Spleen (tissue), 11 donors: ENCODE data around the gene DIP2A. TPM values are rescaled to one million over a fixed set of nuclear protein-coding genes. Genes with fewer than 3 reads are reported as not detected.

Experiments used
- DNase-seq: peaks from one replicate; pipeline ENCODE4 v3.0.0-alpha.2; 2020
- H3K27ac ChIP-seq, 8 donors: fragments of 200-600 bp; sonication (generic) in 7 of 8; 1 replicate in 4 of 8; 2 replicates in 4 of 8; pipeline versions ENCODE4 v1.5.0 to v1.8.0; 2016 to 2021; ENCODE audit warnings: inconsistent platforms in 4 of 8, mild to moderate bottlenecking in 4 of 8, moderate library complexity in 1 of 8
- H3K27me3 ChIP-seq, 7 donors: fragments of 200-600 bp; sonication (generic) in 6 of 7; replicated peaks in 1 of 7; 1 replicate in 4 of 7; 2 replicates in 3 of 7; pipeline versions ENCODE4 v1.5.0 to v1.8.0; 2016 to 2021; ENCODE audit warnings: inconsistent platforms in 3 of 7, mild to moderate bottlenecking in 1 of 7
- H3K36me3 ChIP-seq, 6 donors: fragments of 200-600 bp; sonication (generic) in 5 of 6; 1 replicate in 4 of 6; 2 replicates in 2 of 6; pipeline versions ENCODE4 v1.5.0 to v1.8.0; 2016 to 2021; ENCODE audit warnings: inconsistent platforms in 2 of 6
- H3K4me1 ChIP-seq, 6 donors: fragments of 200-600 bp; sonication (generic) in 5 of 6; 1 replicate in 3 of 6; 2 replicates in 3 of 6; pipeline versions ENCODE4 v1.5.0 to v1.8.0; 2016 to 2021; ENCODE audit warnings: inconsistent platforms in 3 of 6
- H3K4me3 ChIP-seq, 8 donors: fragments of 200-600 bp; sonication (generic) in 7 of 8; 1 replicate in 4 of 8; 2 replicates in 4 of 8; pipeline versions ENCODE4 v1.5.0 to v1.8.0; 2016 to 2021; ENCODE audit warnings: inconsistent platforms in 4 of 8, mild to moderate bottlenecking in 4 of 8, moderate library complexity in 2 of 8
- H3K9me3 ChIP-seq, 8 donors: fragments of 200-600 bp; sonication (generic) in 7 of 8; 1 replicate in 4 of 8; 2 replicates in 4 of 8; pipeline versions ENCODE4 v1.5.0 to v1.8.0; 2016 to 2021; ENCODE audit warnings: inconsistent platforms in 4 of 8
- POLR2A ChIP-seq, 3 donors: fragments of 450-650 bp; IDR thresholded peaks; one replicate each; pipeline ENCODE4 v1.5.1; 2017; ENCODE audit warnings: antibody characterized with exemption in 3 of 3, mild to moderate bottlenecking in 1 of 3
- POLR2AphosphoS5 ChIP-seq, 3 donors: sonication (generic); formaldehyde crosslinking; IDR thresholded peaks; one replicate each; pipeline ENCODE4 v1.5.1; 2017; ENCODE audit warnings: antibody characterized with exemption in 3 of 3
- WGBS, 5 donors: extraction: QIAGEN DNeasy Blood & Tissue Kit in 3 of 5; methylation state at CpG; one replicate each; pipeline versions ENCODE4 v1.1.5 to v1.1.7; 2013 to 2018; 5-methylcytosine and 5-hydroxymethylcytosine counted together
- intact Hi-C: fragments of 100-400 bp; cut with DNase I; formaldehyde crosslinking; loops from one replicate; pipeline ENCODE4 v1.15.0; 2023; ENCODE audit warnings: low total_unique reads
- polyA plus RNA-seq, 3 donors: library from polyadenylated mRNA; stranded (reverse); fragments of 200-250 nt; gene quantifications; one replicate each; pipeline ENCODE4 v1.2.1, GENCODE V29; 2013
- total RNA-seq, 7 donors: library from RNA; depleted of rRNA in 3 of 7; stranded (reverse); fragments of >200 nt in 3 of 7; fragmentation: NEBNext Ultra II Directional in 4 of 7; extraction: Animal tissue kit (Norgen Biotek cat#: 25700) in 4 of 7; gene quantifications; one replicate each; pipeline versions ENCODE4 v1.1.0 to v1.2.1, GENCODE V29; 2016 to 2021
- TF ChIP-seq, protein P1 (sequence below), 11 experiments: fragments of 200-600 bp in 7 of 11; fragments of 450-650 bp in 4 of 11; sonication (generic) in 4 of 11; IDR thresholded peaks in 8 of 11; conservative IDR thresholded peaks in 3 of 11; 1 replicate in 7 of 11; 2 replicates in 4 of 11; pipeline versions ENCODE4 v1.4.0 to v1.8.0; 2016 to 2021; ENCODE audit warnings: antibody characterized with exemption in 11 of 11, inconsistent platforms in 4 of 11, mild to moderate bottlenecking in 1 of 11
- donor health status: healthy with polysubstance abuse.
- donor health status: DM: no; HTN: no; CAD: no; lungs with moderate emphysema.
- donor health status: DM: no; HTN: no; CAD: no.
- donor health status: Bipolar disorder and iron deficiency.
- donor health status: healthy.
- donor health status: DM: no; HTN: no; CAD: no.
- donor health status: DM: yes; HTN: yes; CAD: no.

DIP2A gene
- total and polyA plus RNA-seq, 10 donors, result 14.7 to 96.7 (median 64.1) TPM

DNA sequence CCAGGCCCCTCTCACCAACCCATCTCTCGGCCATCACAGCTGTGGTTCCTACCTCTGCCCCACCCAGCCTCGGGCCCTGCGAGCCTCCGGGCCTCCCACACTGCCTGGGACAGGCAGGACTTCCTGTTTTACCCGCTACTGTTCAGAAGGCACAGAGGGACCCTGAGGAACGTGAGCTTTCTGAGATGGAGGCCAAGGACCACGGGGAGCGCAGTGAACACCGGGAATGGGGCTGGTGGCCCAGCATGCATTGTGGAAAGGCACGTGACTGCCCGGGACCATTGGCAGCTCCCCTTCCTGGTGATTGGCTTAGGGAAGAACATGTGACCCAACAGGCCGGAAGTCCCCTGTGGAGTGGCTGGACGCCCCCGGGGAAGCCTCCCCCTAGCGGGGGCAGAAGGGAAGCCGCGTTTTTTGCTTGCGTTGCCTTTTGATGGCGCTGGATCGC lies 139.2 kb downstream of the DIP2A start:
- Histone ChIP-seq H3K9me3 (peaks cover 0 to 28% (median 18%) of the 10 kb centered on the region in 8 donors), H3K4me1 (peaks cover 0 to 19% (median 9%) of the 10 kb centered on the region in 6 donors), H3K36me3 (no peaks in the 10 kb centered on the region), H3K4me3 (no peak overlapping the region), H3K27ac (no peak overlapping the region), H3K27me3 (no peaks in the 10 kb centered on the region)
- TF ChIP-seq POLR2AphosphoS5 (IDR thresholded peaks at IDR 0.05) (no peak), POLR2A (IDR thresholded peaks at IDR 0.05) (no peak)
- TF ChIP-seq, protein P1, sequence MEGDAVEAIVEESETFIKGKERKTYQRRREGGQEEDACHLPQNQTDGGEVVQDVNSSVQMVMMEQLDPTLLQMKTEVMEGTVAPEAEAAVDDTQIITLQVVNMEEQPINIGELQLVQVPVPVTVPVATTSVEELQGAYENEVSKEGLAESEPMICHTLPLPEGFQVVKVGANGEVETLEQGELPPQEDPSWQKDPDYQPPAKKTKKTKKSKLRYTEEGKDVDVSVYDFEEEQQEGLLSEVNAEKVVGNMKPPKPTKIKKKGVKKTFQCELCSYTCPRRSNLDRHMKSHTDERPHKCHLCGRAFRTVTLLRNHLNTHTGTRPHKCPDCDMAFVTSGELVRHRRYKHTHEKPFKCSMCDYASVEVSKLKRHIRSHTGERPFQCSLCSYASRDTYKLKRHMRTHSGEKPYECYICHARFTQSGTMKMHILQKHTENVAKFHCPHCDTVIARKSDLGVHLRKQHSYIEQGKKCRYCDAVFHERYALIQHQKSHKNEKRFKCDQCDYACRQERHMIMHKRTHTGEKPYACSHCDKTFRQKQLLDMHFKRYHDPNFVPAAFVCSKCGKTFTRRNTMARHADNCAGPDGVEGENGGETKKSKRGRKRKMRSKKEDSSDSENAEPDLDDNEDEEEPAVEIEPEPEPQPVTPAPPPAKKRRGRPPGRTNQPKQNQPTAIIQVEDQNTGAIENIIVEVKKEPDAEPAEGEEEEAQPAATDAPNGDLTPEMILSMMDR (IDR thresholded peaks at IDR 0.05 in 8 of 11, conservative IDR thresholded peaks at IDR 0.05 in 3 of 11), result no peak
- no peak for DNase-seq
- WGBS, 5 donors, result 84 to 91% (median 89%) methylated on average over 19 to 20 of the region's 20 CpGs
- intact Hi-C loops, result no loop called here

DNA sequence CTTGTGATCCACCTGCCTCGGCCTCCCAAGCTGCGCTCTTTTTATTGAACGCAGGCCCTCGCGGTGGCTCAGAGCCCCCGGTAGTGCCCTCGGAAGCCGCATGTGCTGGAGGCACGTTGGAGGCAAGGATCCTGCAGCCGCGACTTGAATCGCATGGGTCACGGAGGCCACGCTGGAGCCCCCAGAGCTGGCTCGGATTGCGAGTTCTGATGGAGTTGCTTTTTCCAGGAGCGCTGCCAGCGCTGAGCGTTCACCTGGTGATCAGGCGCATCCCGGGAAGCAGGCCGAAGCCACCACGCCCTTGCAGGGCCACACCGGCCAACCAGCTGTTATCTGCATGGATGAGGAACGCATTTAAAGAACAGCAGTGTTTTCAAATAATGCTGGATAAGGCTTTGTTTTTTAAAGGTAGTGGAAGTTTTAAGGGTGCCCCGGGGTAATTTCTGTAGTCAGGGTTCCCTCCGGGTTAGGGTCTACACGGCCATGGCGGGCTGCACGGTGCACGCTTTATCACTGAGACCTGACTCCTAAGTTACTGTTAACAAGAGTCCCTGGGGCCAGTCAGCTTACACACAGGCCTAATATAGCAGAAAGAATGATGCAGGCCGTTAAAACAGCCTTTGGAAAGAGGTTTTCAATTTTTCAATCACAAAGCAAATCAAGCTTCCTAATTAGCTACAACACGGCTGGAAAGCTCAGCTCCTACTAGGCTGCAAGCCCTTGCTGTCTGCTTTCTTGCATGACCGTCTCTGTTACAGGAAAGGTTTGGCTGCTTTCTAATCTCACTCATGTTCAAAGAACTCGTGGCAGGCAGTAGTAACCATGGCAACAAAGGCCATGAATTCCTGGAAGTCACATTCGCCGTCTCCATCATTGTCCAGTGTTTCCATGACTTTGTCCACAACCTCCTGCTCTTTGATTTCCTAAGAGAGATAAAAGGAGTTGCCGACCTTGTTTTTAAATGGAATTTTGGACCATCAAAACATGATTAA lies 140.2 kb downstream of the DIP2A start:
- Histone ChIP-seq H3K27me3 (no peaks in the 10 kb centered on the region), H3K4me1 (peaks cover 0 to 19% (median 9%) of the 10 kb centered on the region in 6 donors), H3K9me3 (peaks cover 0 to 18% (median 11%) of the 10 kb centered on the region in 8 donors), H3K27ac (peak overlapping the region in 6 of 8 donors; percentile 3 to 49 (median 34)), H3K36me3 (no peaks in the 10 kb centered on the region), H3K4me3 (no peak overlapping the region)
- 81 to 87% (median 85%) methylated on average over 29 to 38 of the region's 38 CpGs for WGBS, 5 donors
- intact Hi-C loops, result no loop called here
- DNase-seq, result no peak
- TF ChIP-seq POLR2AphosphoS5 (IDR thresholded peaks at IDR 0.05), result peak in 1 of 3 donors; percentile 54
- TF ChIP-seq, protein P1 (IDR thresholded peaks at IDR 0.05 in 8 of 11, conservative IDR thresholded peaks at IDR 0.05 in 3 of 11), result no peak
- TF ChIP-seq POLR2A (IDR thresholded peaks at IDR 0.05), result no peak

DNA sequence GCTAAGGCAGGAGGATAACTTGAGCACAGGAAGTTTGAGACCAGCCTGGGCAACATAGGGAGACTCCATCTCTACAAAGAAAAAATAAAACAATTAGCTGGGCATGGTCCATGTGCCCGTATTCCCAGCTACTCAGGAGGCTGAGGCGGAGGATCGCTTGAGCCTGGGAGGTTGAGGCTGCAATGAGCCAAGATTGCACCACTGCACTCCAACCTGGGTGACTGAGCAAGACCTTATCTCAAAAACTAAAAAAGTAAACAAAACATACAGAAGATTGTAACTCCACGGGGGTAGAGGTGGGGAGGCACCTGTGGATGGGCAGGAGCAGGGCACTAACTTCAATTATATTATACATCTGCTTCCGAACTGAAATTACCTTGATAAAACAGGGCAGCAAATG lies 141.6 kb downstream of the DIP2A start:
- no peak for DNase-seq
- TF ChIP-seq, protein P1 (IDR thresholded peaks at IDR 0.05 in 8 of 11, conservative IDR thresholded peaks at IDR 0.05 in 3 of 11), result no peak
- no peak for TF ChIP-seq POLR2AphosphoS5 (IDR thresholded peaks at IDR 0.05)
- no peak for TF ChIP-seq POLR2A (IDR thresholded peaks at IDR 0.05)
- H3K36me3 ChIP-seq, result no peaks in the 10 kb centered on the region
- H3K4me1 ChIP-seq, result peaks cover 0 to 30% (median 11%) of the 10 kb centered on the region in 6 donors
- WGBS, 5 donors, result 78 to 93% (median 84%) methylated on average over 5 of the region's 5 CpGs
- intact Hi-C loops, result no loop called here
- peaks cover 0 to 4% (median 0%) of the 10 kb centered on the region in 8 donors for H3K9me3 ChIP-seq
- H3K4me3 ChIP-seq, result no peak overlapping the region
- H3K27ac ChIP-seq, result no peak overlapping the region
- H3K27me3 ChIP-seq, result no peaks in the 10 kb centered on the region

DNA sequence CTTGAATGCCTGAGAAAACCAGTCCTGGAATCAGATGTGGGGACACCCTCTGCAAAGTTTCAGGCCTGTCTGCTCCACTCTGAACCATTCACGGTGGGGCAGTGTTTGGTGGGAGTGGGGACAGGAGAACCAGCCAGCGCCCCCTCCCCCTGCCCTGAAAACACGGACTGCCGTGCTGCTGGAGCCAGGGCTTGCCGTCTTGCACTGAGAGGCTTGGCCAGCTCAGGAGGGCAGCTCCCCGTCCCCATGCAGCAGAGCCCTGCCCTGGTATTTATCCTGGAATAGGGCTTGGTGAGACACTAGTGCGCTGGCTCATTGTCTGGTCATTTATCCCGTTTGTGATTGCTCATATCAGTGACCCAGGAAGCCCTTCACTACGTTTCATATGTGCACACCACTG lies 142.3 kb downstream of the DIP2A start:
- DNase-seq, result no peak
- Histone ChIP-seq H3K4me1 (peaks cover 0 to 36% (median 17%) of the 10 kb centered on the region in 6 donors), H3K4me3 (no peak overlapping the region), H3K9me3 (no peaks in the 10 kb centered on the region), H3K36me3 (no peaks in the 10 kb centered on the region), H3K27me3 (no peaks in the 10 kb centered on the region), H3K27ac (no peak overlapping the region)
- no peak for TF ChIP-seq POLR2AphosphoS5 (IDR thresholded peaks at IDR 0.05)
- intact Hi-C loops, result no loop called here
- 70 to 82% (median 75%) methylated on average over 5 to 9 of the region's 9 CpGs for WGBS, 5 donors
